NCI-H2171 (cell line): ENCODE data around the gene TNRC18.

Source experiments
- DNase-seq: peaks from one replicate; lab custom pipeline; 2025; lab: John Stamatoyannopoulos, UW

TNRC18 gene

DNA sequence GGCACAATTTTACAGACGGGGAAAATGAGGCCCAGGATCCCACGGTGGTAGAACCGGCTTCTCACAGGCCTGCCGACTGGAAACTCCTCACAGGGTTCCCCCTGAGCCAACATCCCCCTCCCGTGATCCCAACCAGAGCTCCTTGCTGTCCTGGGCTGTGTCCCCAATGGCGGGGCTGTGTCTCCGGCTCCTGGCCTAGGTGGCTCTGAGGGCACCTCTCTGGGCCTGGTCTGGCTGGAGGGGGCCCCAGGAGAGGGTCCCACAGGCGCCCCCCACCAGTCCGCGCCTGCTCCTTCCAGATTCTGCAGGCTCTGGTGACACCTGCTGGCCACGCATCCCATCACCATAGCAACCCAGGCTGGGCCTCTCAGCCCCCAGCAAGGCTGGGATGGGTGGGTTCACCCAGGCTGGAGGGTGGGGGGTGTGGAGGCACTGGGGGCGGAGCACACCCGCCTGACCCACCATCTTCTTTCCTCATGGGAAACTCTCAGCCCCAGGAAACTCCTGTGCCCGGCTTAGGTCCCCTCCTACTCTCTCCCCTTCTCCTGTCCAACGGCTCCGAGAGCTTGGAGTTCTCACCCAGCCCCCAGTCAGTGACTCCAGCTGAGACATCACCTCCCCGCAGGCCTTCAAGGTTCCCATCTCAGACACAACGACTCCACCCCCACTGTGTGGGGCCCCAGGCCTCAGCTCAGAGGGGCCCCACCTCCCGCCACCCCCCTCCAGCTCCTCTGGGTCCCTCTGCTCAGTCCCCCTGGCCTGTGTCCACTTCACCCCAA, 27.1 kb upstream of the TNRC18 start:
- peak; percentile 18 for DNase-seq

DNA sequence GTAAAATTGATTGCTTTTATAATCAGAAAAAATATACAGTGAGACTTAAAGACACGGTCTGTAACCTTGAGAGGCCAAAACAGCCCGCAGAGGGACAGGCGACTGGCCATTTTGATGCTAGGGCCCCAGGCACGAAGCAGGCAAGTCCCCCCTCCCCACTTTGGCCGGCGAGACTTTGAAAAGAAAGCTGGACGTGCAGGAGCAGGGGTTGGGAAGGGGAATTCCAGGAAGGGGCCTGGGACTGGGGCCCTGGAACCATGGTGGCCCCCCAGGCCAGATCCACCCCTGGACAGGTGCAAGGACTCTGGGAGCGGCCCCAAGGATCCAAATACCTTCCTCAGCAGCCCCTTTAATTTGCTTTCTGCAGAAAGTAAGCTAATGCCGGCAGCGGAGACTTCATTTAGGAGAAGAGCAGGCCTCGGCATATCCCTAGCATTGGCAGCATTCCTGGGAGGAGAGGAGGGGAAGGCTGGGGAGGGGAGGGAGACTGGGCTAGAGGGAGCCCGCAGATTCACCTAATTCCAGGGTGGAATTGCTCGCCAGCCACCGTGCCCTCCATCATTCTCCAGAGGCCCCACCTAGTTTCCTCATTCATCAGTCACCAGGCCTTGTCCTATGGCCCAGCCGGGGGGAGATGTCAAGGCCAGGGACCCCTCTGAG, 24.9 kb upstream of the TNRC18 start:
- DNase-seq = peak; percentile 57

DNA sequence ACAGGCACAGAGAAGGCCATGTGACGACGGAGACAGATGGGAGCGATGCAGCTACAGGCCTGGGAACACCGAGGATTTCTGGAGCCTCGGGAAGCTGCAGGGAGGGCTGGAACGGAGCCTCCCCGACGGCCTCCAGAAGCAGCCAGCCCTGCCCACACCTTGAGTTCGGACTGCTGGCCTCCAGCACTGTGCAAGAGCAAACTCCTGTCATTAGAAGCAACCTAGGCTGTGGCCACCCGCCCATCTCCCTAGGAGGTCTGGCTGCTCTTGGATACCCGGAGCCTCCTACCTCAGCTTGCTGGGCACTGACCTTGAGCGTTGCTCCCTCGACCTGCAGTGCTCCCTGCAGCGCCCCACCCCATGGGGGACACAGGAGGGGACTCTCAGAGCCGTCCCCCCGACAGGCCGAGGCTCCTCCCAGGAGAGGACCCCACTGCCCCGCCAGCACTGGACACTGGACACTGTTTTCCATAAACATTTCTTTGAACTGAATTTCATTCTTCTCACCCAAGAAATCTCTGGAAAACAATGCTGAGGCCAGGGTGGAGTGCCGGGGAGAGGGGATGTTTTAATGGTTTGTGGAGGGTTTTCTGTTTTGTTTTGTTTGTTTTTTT, 22.5 kb upstream of the TNRC18 start:
- DNase-seq = peak; percentile 72

DNA sequence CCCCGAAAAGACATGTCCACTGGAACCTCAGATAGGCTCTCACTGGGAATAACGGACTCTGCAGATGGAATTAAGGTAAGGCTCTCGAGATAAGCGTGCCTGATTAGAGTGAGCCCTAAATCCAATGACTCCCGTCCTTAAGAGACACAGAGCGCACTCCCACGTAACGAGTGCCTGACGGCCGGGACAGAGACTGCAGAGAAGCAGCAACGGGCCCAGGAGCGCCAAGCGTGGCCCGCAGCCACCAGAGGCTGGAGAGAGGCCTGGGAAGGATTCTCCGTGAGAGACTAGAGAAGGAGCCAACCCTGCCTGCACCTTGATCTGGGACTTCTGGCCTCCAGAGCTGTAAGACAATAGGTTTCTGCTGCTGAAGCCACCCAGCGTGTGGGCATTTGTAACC, 20.0 kb upstream of the TNRC18 start:
- no peak for DNase-seq

DNA sequence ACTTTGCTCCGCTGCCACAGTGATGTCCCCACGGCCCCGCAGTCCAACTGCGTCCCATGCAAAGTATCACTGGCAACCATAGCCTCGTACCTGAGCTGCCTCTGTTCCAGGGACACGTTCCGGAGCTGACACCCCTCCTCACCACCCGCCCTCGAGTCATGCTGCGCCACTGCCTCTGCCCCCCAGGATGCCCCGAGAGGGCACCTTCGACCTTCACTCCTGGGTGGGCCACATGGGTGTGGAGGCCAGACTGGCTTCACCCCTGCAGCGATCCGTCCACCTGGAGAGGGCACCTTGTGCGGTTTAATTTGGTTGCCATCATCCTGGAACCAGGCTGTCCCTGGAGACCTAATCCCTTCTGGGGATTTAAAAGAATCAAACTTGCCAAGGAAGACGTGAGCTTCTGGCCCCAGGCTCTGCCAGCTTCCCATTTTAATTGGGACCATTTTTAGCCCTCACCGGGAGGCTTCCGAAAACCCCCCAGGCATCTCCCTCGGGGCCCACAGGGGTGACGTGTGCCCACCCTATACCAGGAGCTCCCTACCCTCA, 19.2 kb upstream of the TNRC18 start:
- DNase-seq = no peak

DNA sequence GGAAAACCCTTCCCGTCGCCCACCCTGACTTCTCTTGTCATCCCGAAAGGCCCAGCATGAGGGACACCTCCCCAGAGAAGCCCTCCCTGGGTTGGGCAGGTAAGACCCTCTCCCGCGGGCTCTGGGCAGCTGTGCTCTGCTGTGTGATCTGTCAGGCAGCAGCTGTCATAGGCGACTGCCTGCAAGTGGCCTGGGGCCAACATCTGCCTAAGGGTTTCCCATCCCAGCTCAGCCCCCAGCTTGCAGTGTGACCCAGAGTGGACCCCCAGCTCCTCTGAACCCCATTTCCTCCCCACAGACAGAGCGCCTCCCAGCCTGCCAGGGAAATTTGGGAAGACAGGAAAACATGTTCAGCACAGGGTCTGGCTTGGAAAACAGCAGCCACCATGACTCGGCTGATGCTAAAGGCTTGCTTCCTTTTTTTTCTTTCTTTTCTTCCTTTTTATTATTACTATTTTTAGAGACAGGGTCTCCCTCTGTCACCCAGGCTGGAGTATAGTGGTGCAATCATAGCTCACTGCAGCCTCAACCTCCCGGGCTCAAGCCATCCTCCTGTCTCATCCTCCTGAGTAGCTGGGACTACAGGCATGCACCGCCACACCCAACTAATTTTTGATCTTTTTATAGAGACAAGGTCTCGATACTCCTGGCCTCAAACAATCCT, 18.3 kb upstream of the TNRC18 start:
- DNase-seq = no peak

DNA sequence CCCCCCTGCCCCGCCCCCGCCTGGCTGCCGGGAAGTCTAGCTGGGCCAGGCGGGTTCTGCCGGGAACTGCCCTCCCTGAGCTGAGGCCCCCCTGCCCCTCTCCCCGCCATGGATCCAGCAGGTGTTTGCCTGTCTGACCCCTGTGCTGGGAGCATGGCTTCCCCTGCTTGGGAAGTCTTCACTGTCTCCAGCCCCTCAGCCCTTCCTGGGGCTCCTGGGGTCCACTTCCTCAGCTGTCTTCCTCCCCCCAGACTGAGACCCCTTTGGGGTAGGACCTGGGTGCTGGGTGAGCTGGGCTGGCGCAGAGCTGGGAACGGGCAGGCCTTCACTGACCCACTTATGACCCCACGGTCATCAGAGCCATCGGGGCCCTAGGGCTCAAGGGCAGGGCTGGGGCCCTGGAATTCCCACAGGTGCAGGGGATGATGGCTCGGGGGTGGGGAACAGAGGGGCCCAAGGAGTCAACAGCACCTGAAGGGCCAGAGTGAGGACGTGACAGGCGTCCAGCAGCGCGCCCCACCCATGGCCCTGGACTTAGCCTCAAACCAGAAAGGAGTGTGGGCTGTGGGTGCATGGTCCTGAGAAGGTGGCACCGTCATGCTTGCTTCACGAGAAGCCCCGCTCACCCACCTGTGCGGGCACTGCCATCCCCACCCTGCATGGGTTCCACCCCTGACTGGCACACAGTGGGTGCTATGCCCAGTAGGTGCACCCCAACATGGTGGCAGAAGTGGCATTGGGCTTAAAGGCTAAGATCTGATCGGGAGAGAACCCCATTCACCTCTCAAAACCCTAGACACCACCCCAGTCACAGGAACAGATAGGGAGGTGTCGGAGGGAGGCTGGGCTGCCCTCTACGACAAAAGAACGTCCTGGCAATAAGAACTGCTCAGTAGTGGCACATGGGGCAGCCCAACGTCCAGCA, 16.2 kb upstream of the TNRC18 start:
- no peak for DNase-seq

DNA sequence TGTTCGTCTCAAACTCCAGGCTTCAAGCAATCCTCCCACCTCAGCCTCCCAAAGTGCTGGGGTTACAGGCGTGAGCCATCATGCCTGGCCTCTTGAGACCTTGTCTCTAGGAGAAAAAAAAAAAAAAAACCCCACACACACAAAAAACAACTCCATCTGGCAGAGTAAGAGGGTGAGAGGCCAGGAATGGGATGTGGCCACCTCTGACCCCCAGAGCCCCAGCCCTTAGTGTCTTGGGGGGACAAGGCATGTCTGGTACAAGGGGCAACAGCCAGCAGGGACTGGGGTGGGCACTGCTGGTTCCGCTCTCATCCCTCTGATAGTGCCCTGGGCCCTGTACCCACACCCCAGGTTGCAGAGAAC, 15.6 kb upstream of the TNRC18 start:
- DNase-seq = peak; percentile 81

DNA sequence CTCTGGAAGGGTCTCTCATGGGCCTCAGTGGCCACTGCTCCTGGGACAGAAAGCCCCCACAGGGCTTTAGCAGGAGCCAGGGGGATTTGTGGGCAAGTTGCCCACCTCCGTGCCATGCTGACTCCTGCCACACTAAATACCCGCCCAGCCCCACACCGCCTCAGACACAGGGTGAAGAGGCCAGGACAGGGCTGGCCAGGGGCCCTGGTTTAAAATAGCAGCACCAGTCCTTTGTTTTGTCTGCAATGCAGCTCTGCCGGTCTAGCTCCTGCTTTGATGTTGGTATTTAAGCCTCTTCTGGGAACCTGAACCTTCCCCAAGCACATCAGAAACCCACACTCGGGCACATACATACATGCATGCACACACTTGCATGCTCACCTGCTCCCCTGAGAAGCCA, 14.4 kb upstream of the TNRC18 start:
- no peak for DNase-seq

DNA sequence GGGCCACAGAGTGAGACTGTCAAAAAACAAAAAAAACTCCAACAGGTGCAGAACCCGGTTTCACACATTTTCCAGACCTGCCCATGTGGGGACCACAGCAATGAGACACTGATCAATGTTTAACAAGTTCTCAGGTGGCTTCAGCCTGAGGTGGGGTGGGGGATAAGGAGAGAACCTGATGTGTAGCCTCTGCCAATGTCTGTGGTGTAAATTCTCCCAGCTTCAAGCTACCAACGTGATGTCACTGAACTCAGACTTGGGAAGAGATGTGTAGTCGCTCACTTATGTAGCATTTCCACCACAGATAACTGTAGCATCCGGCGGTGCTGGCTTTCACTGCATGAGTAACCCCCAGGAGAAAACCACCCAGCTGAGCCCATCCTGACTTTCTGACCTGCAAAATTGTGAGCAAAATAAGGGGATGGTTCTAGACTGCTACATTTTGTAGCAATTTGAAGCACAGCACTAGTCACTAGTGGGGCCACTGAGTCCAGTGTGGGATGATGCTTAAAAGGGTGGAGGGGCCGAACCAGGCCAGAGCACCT, 13.8 kb upstream of the TNRC18 start:
- no peak for DNase-seq

DNA sequence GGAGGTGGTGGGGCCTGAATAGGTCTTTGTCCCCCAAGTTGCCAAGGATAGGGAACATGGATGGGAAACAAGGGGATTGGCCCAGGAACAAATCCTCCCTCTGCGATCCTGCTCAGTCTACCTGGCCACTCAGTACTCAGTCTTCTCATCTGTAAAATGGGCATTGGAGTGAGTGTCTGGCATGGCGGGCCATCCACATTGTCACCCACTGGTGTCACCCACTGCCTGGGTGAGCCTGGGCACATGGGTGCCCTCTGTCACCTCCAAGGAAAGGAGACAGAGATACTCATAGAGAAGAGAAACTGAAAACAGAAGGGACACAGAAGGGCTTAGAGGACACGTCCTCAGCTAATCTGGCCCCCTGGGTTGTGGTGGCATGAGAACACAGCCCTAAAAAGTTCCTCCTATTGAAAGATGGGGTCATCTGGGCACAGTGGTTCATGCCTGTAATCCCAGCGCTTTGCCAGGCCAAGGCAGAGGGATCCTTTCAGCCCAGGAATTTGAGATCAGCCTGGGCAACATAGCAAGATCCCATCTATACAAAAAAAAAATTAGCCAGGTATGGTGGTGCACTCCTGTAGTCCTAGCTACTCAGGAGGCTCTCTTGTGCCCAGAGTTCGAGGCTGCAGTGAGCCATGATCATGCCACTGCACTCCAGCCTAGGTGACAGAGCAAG, 12.5 kb upstream of the TNRC18 start:
- no peak for DNase-seq

DNA sequence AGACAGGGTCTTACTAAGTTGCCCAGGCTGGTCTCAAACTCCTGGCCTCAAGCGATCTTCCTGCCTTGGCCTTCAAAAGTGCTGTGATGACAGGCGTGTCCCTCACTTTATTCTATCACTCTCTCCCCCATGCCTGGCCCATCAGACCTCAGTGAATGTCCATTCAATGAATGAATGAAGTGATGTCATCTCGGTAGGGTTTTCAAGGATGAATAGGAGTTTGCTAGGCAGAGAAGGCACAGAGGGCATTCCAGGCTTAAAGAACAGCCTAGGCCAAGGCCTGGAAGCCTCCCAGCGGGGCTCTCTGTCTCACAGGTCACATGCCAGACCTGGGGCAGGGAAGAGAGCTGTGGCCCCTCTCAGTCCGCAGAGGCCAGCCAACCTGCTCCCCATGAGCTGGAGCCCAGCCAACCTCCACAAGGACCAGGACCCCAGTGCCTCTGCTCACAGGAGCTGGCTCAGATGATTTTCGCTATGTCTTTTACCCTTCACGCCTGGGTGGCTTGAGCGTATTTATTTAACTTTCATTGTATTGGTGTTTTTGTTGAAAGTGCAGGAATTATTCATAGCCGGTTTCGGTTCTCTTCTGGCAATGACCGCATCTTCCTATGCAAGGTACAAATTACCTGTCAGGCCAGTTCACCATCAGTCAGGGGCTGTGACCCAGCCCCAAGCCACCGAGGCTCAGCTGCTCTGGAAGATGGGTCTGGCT, 11.8 kb upstream of the TNRC18 start:
- no peak for DNase-seq

DNA sequence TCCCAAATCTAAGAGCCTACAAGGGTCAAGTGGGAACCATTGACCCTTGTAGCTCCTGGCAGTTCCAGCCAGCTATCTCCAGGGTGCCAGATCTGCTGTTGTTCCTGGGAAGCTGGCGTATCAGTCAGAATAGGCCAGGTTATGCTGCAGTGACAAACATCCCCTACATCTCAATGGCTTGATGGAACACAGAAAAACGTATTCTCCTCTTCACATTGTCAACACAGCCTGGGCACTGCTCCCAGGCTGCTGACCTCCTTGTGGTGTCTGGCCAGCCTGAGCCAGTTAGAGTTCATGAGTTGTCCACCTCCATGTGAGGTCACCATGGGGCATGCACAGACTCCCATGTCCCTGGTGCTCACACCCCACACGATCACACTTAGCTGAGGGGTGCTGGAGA, 9.5 kb upstream of the TNRC18 start:
- DNase-seq = no peak

DNA sequence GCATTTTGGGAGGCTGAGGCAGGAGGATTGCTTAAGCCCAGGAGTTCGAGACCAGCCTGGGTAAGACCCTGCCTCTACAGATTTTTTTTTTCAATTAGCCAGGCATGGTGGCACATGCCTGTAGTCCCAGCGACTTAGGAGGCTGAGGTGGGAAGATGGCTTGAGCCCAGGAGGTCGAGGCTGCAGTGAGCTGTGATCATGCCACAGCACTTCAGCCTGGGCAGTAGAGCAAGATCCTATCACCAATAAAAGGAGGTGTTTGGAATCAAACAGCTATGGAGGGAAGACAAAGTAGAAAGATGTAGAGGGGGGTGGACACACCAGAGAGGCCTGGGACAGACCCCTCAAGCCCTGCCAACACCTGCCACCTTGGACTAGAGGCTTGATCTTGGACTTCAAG, 9.1 kb upstream of the TNRC18 start:
- DNase-seq = no peak

DNA sequence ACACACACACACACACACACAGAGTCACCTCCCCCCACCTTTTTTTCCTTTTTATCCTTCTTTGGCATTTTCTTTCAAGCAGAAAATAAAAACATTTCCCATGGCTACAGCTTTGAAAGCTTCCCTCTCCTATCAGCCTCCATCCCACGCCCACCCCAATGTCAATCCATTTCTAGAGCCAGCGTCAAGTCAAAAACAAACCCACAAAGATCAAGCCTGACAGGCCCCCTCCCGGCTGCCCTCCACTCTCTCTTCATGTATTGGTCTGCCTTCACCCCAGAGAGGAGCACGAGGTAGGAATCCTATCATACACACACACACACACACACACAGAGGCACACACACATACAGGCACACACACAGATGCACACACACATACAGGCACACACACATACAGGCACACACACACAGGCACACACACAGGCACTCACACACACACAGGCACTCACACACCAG, 8.0 kb upstream of the TNRC18 start:
- no peak for DNase-seq

DNA sequence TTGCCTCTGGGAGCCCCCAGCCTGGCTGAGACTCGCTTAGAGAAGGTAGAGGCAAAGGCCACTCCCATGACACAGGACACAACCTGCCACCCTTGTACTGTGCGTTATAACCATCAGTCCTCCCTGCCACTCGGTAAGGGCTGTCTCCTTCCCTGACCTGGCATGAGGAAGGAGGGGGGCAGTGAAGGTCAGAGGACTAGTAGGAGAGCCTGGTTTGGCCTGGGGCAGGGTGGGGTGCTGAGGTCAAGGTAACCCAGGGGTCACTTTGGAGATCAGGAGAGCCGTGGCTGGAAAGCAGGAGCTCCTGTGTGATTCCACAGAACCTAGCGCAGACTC, 6.9 kb upstream of the TNRC18 start:
- no peak for DNase-seq

DNA sequence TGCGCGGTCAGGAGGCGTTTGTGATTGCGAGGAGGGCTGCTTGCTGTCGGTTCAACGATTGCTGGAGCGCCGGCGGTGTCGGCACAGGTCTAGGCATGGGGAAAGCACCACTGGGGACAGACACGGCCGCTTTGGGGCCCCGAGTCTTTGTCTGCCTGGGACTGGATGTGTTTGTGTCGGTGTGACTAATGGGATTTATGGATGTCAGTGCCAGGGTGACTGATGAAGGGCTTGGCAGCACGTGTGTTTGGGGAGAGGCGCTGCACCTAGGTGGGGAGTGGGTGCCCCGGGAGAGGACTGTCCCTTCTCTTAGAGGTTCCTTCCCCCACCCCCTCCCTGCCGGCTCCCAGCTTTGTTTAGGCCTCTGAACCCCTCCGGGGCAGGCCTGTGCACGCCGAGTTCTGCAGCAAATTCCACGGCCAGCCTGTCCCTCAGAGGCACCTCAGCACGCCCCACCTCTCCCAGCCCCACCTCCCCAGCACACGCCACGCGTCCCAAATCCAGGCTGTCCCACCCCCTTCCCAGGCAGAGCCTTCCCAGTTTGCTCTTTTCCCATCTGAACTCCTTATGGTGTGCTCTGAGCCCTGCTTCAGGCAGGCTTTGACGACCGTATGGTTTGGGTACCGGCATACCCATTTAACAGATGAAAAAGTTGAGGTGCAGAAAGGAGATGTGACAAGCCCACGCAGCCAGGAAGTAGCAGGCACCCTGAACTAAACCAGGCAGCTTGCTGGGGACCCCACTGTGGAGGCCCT, 6.4 kb upstream of the TNRC18 start:
- peak; percentile 69 for DNase-seq

DNA sequence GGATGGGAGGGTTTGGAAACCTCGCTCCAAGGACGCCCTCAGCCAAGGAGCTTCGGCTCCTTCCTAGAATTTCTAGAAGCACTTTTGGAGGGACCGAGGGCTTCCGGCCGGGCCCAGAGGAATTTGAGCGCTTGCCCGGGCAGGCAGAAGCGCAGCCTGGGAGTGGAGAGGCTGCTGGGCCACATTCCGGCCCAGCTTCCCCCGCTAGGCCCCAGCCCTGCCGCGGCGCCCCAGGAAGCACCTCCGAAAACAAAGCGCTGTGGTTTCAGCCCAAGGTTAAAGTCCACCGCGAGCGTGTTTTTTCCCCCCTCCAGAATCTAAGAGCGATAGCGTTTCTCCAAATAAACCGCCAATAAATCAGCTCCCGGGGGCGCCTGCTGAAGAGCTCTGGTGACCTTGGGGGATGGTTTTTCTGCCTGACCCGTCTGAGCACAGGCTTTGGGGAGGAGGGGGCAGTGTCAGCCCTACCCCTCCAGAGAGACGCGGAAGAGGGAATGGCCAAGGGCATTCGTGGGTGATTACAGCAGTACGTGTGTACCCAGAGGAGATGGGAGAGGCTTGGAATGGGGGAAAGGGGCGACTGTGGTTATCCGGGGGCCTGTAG, 5.7 kb upstream of the TNRC18 start:
- no peak for DNase-seq
